ENCODE results near the gene HADHA.

GRCh38 chr2:26162963-26163362 lies 81.5 kb downstream of the HADHA start:
- TF ChIP-seq CTCF (IDR thresholded peaks at IDR 0.05; ENCODE audit: low read length) (no peak), EZH2phosphoT487 (IDR thresholded peaks at IDR 0.05; ENCODE audit: low read length) (no peak)
